NCI-H345 treated with DMSO at 0.1 percent for 48 hours (cell line): Measurements from ENCODE around the gene EYA2.

Source experiments
- DNase-seq: peaks from one replicate; lab custom pipeline; 2025; ENCODE audit not compliant: unreplicated experiment; lab: John Stamatoyannopoulos, UW

EYA2 gene

GRCh38 chr20:47004179-47004578 lies 109.5 kb downstream of the EYA2 start:
- DNase-seq: no peak

GRCh38 chr20:47007826-47008655 lies 113.4 kb downstream of the EYA2 start:
- DNase-seq: peak; percentile 34

GRCh38 chr20:47008842-47009518 lies 114.3 kb downstream of the EYA2 start:
- peak; percentile 37 for DNase-seq

GRCh38 chr20:47009784-47010183 lies 115.1 kb downstream of the EYA2 start:
- no peak for DNase-seq

- DNase-seq: no peak
These were observed 117.3 kb downstream of the EYA2 start for GRCh38 chr20:47011984-47012383.

- no peak for DNase-seq
These were observed 119.0 kb downstream of the EYA2 start for GRCh38 chr20:47013606-47014005.

- no peak for DNase-seq
These were observed 121.5 kb downstream of the EYA2 start for GRCh38 chr20:47016068-47016664.

- DNase-seq: no peak
These were observed 123.7 kb downstream of the EYA2 start for GRCh38 chr20:47018381-47018780.

- no peak for DNase-seq
These were observed 124.6 kb downstream of the EYA2 start for GRCh38 chr20:47019121-47019824.

GRCh38 chr20:47020231-47020630 lies 125.6 kb downstream of the EYA2 start:
- DNase-seq: no peak

- no peak for DNase-seq
These were observed 127.2 kb downstream of the EYA2 start for GRCh38 chr20:47021850-47022249.

GRCh38 chr20:47024461-47024937 lies 129.9 kb downstream of the EYA2 start:
- no peak for DNase-seq

GRCh38 chr20:47027042-47027441 lies 132.4 kb downstream of the EYA2 start:
- DNase-seq: no peak

- DNase-seq: no peak
These were observed 132.8 kb downstream of the EYA2 start for GRCh38 chr20:47027456-47027855.

GRCh38 chr20:47028487-47028886 lies 133.8 kb downstream of the EYA2 start:
- DNase-seq: no peak

GRCh38 chr20:47029845-47030244 lies 135.2 kb downstream of the EYA2 start:
- no peak for DNase-seq

GRCh38 chr20:47030271-47030810 lies 135.7 kb downstream of the EYA2 start:
- no peak for DNase-seq

- no peak for DNase-seq
These were observed 136.4 kb downstream of the EYA2 start for GRCh38 chr20:47031004-47031403.

- DNase-seq: no peak
These were observed 137.2 kb downstream of the EYA2 start for GRCh38 chr20:47031821-47032220.

- DNase-seq: no peak
These were observed 138.4 kb downstream of the EYA2 start for GRCh38 chr20:47032933-47033578.
